HG03108 (cell line): ENCODE measurements around the gene PHLPP2.
"Not testable (repeated sequence)": the region's sequence is repeated elsewhere in the genome, so short reads cannot be mapped to it uniquely, and the experiment has no call there.

ENCODE experiments used
- ATAC-seq: cut with Tn5 transposase; IDR thresholded peaks from one replicate; pipeline ENCODE4 v1.9.1; 2021; ENCODE audit warnings: moderate library complexity; ENCODE audit not compliant: unreplicated experiment

The PHLPP2 gene

GRCh38 chr16:71723537-71724319 lies 773 bp downstream of the PHLPP2 start:
- ATAC-seq: peak; percentile 74

- ATAC-seq: peak; percentile 25
Measured at GRCh38 chr16:71722801-71723536, 1.5 kb downstream of the PHLPP2 start.

- no peak for ATAC-seq
Measured at GRCh38 chr16:71721066-71721740, 3.3 kb downstream of the PHLPP2 start.

GRCh38 chr16:71712501-71712900 lies 12.0 kb downstream of the PHLPP2 start:
- ATAC-seq: no peak

GRCh38 chr16:71711789-71712188 lies 12.7 kb downstream of the PHLPP2 start:
- ATAC-seq: no peak

GRCh38 chr16:71709229-71709781 lies 15.2 kb downstream of the PHLPP2 start:
- ATAC-seq: no peak

GRCh38 chr16:71708696-71709095 lies 15.8 kb downstream of the PHLPP2 start:
- no peak for ATAC-seq

GRCh38 chr16:71707199-71707598 lies 17.3 kb downstream of the PHLPP2 start:
- no peak for ATAC-seq

GRCh38 chr16:71706046-71706445 lies 18.5 kb downstream of the PHLPP2 start:
- ATAC-seq: no peak

- ATAC-seq: no peak
Measured at GRCh38 chr16:71703333-71703732, 21.2 kb downstream of the PHLPP2 start.

GRCh38 chr16:71700831-71701230 lies 23.7 kb downstream of the PHLPP2 start:
- no peak for ATAC-seq

- ATAC-seq: no peak
Measured at GRCh38 chr16:71698491-71698890, 26.0 kb downstream of the PHLPP2 start.

GRCh38 chr16:71693164-71693563 lies 31.3 kb downstream of the PHLPP2 start:
- ATAC-seq: no peak

- no peak for ATAC-seq
Measured at GRCh38 chr16:71689901-71690300, 34.6 kb downstream of the PHLPP2 start.

GRCh38 chr16:71687861-71688260 lies 36.6 kb downstream of the PHLPP2 start:
- no peak for ATAC-seq

- ATAC-seq: not testable (repeated sequence)
Measured at GRCh38 chr16:71684280-71684679, 40.2 kb downstream of the PHLPP2 start.

GRCh38 chr16:71681360-71681759 lies 43.1 kb downstream of the PHLPP2 start:
- ATAC-seq: no peak

- no peak for ATAC-seq
Measured at GRCh38 chr16:71676236-71676635, 48.3 kb downstream of the PHLPP2 start.

- ATAC-seq: no peak
Measured at GRCh38 chr16:71675380-71675779, 49.1 kb downstream of the PHLPP2 start.

- ATAC-seq: no peak
Measured at GRCh38 chr16:71674229-71674628, 50.3 kb downstream of the PHLPP2 start.

GRCh38 chr16:71673582-71673973 lies 50.9 kb downstream of the PHLPP2 start:
- no peak for ATAC-seq
